Naive thymus-derived CD4-positive, alpha-beta T cell (primary cell): ENCODE measurements around the gene CNTN5. TPM values are rescaled to one million over a fixed set of nuclear protein-coding genes. Genes with fewer than 3 reads are reported as not detected.

Experiments
- ATAC-seq: fragments of 150-1000 bp; cut with Tn5 transposase; 2 replicates; pipeline ENCODE4 v1.10.0; 2021; ENCODE audit warnings: mild to moderate bottlenecking, moderate library complexity
- CTCF ChIA-PET: fragments of 350-600 bp; sonication (Branson Sonifier 250); formaldehyde crosslinking; loops from one replicate; lab custom pipeline; 2021; ENCODE audit warnings: antibody characterized with exemption; lab: Charles Lee
- POLR2A ChIA-PET: fragments of 350-600 bp; sonication (Branson Sonifier 250); formaldehyde crosslinking; loops from one replicate; lab custom pipeline; 2021; ENCODE audit warnings: antibody characterized with exemption, inconsistent platforms; lab: Charles Lee
- DNase-seq, 9 donors: peaks; one replicate each; pipeline versions ENCODE4 v3.0.0 to v3.0.0-alpha.2; 2020 to 2022; ENCODE audit warnings: mixed read lengths in 1 of 9
- H3K27ac ChIP-seq: one replicate; pipeline ENCODE4 v1.7.0; 2013; ENCODE audit warnings: mild to moderate bottlenecking, low read depth, low read length, moderate library complexity
- H3K27me3 ChIP-seq, 2 donors: one replicate each; pipeline ENCODE4 v1.7.0; 2013; ENCODE audit warnings: low read length in 2 of 2, mild to moderate bottlenecking in 2 of 2, moderate library complexity in 2 of 2; ENCODE audit not compliant: control insufficient read depth in 2 of 2, insufficient read depth in 2 of 2
- H3K36me3 ChIP-seq, 3 experiments: 1 replicate in 2 of 3; 2 replicates in 1 of 3; pipeline ENCODE4 v1.7.0; 2013; ENCODE audit warnings: low read length in 3 of 3, mild to moderate bottlenecking in 3 of 3, moderate library complexity in 1 of 3; ENCODE audit not compliant: insufficient read depth in 3 of 3, control insufficient read depth in 2 of 3
- H3K4me1 ChIP-seq, 2 donors: one replicate each; pipeline ENCODE4 v1.7.0; 2013; ENCODE audit warnings: low read length in 2 of 2, mild to moderate bottlenecking in 2 of 2, moderate library complexity in 1 of 2; ENCODE audit not compliant: control insufficient read depth in 2 of 2, insufficient read depth in 2 of 2
- H3K4me3 ChIP-seq: 2 replicates; pipeline ENCODE4 v1.7.0; 2013; ENCODE audit warnings: mild to moderate bottlenecking, low read length
- H3K9me3 ChIP-seq, 3 experiments: 1 replicate in 2 of 3; 2 replicates in 1 of 3; pipeline ENCODE4 v1.7.0; 2013; ENCODE audit warnings: low read length in 3 of 3; ENCODE audit not compliant: control insufficient read depth in 2 of 3
- H3K27ac Mint-ChIP-seq, 9 donors: one replicate each; pipeline ENCODE4 v1.8.0; 2020 to 2022; ENCODE audit warnings: mixed read lengths in 9 of 9, mild to moderate bottlenecking in 8 of 9, moderate library complexity in 5 of 9, inconsistent platforms in 2 of 9
- H3K27me3 Mint-ChIP-seq, 5 donors: one replicate each; pipeline ENCODE4 v1.8.0; 2021 to 2022; ENCODE audit warnings: mixed read lengths in 5 of 5, mild to moderate bottlenecking in 1 of 5
- H3K36me3 Mint-ChIP-seq, 5 donors: one replicate each; pipeline ENCODE4 v1.8.0; 2020 to 2022; ENCODE audit warnings: mixed read lengths in 5 of 5, mild to moderate bottlenecking in 3 of 5, inconsistent platforms in 1 of 5
- H3K4me1 Mint-ChIP-seq, 7 donors: one replicate each; pipeline ENCODE4 v1.8.0; 2020 to 2022; ENCODE audit warnings: mixed read lengths in 7 of 7, mild to moderate bottlenecking in 3 of 7, inconsistent platforms in 1 of 7
- H3K4me3 Mint-ChIP-seq, 10 donors: one replicate each; pipeline ENCODE4 v1.8.0; 2020 to 2022; ENCODE audit warnings: mild to moderate bottlenecking in 10 of 10, mixed read lengths in 10 of 10, moderate library complexity in 6 of 10, inconsistent platforms in 2 of 10
- H3K9me3 Mint-ChIP-seq, 11 donors: one replicate each; pipeline ENCODE4 v1.8.0; 2020 to 2022; ENCODE audit warnings: mixed read lengths in 11 of 11, mild to moderate bottlenecking in 4 of 11, inconsistent platforms in 1 of 11, moderate library complexity in 1 of 11
- intact Hi-C, 2 donors: fragments of 100-400 bp; cut with micrococcal nuclease; formaldehyde crosslinking; loops; one replicate each; pipeline ENCODE4 v1.15.1; 2023
- polyA plus RNA-seq, 2 donors: library from polyadenylated mRNA; unstranded; fragments of 300-500 nt; fragmentation: Illumina TruSeq; gene quantifications; one replicate each; pipeline ENCODE4 v1.2.3, GENCODE V29; 2021
- total RNA-seq, 6 experiments: library from RNA in 5 of 6; stranded (reverse) in 5 of 6; gene quantifications; 1 replicate in 5 of 6; 2 replicates in 1 of 6; pipeline ENCODE4 v1.2.3 and lab custom pipeline; 2021 to 2026

CNTN5 gene
- total and polyA plus RNA-seq, 7 experiments from 2014 or later = not detected

GRCh38 chr11:99188221-99188620 lies 167.5 kb downstream of the CNTN5 start:
- Mint-ChIP-seq H3K27me3 (no peaks in the 10 kb centered on the region), H3K4me1 (no peaks in the 10 kb centered on the region), H3K4me3 (no peak overlapping the region), H3K36me3 (no peaks in the 10 kb centered on the region), H3K9me3 (peaks cover 0 to 26% (median 6%) of the 10 kb centered on the region in 11 donors), H3K27ac (no peak overlapping the region)
- H3K4me1 ChIP-seq = no peaks in the 10 kb centered on the region
- H3K9me3 ChIP-seq = peaks cover 0 to 4% (median 0%) of the 10 kb centered on the region in 3 experiments
- DNase-seq (no peak), ATAC-seq (no peak)
- H3K27me3 ChIP-seq = no peaks in the 10 kb centered on the region
- intact Hi-C loops = no loop called here
- POLR2A ChIA-PET = no interaction called here
- CTCF ChIA-PET = no interaction called here
- no peak overlapping the region for H3K4me3 ChIP-seq
- no peaks in the 10 kb centered on the region for H3K36me3 ChIP-seq
- H3K27ac ChIP-seq = no peak overlapping the region

GRCh38 chr11:99192716-99193115 lies 172.0 kb downstream of the CNTN5 start:
- Histone ChIP-seq H3K36me3 (no peaks in the 10 kb centered on the region), H3K9me3 (no peaks in the 10 kb centered on the region), H3K4me3 (no peak overlapping the region), H3K27ac (no peak overlapping the region), H3K4me1 (no peaks in the 10 kb centered on the region), H3K27me3 (no peaks in the 10 kb centered on the region)
- H3K27me3 Mint-ChIP-seq = no peaks in the 10 kb centered on the region
- intact Hi-C loops = no loop called here
- H3K36me3 Mint-ChIP-seq = no peaks in the 10 kb centered on the region
- DNase-seq (no peak), ATAC-seq (no peak)
- no peak overlapping the region for H3K4me3 Mint-ChIP-seq
- H3K4me1 Mint-ChIP-seq = no peaks in the 10 kb centered on the region
- peaks cover 0 to 14% (median 3%) of the 10 kb centered on the region in 11 donors for H3K9me3 Mint-ChIP-seq
- POLR2A ChIA-PET = no interaction called here
- CTCF ChIA-PET = no interaction called here
- no peak overlapping the region for H3K27ac Mint-ChIP-seq

GRCh38 chr11:99197477-99197876 lies 176.7 kb downstream of the CNTN5 start:
- Mint-ChIP-seq H3K36me3 (no peaks in the 10 kb centered on the region), H3K27me3 (no peaks in the 10 kb centered on the region), H3K4me3 (no peak overlapping the region), H3K4me1 (no peaks in the 10 kb centered on the region), H3K27ac (no peak overlapping the region), H3K9me3 (peaks cover 0 to 13% (median 4%) of the 10 kb centered on the region in 11 donors)
- ChIA-PET POLR2A (no interaction called here), CTCF (no interaction called here)
- Histone ChIP-seq H3K27ac (no peak overlapping the region), H3K4me1 (no peaks in the 10 kb centered on the region), H3K9me3 (no peaks in the 10 kb centered on the region), H3K36me3 (no peaks in the 10 kb centered on the region), H3K27me3 (no peaks in the 10 kb centered on the region), H3K4me3 (no peak overlapping the region)
- ATAC-seq = no peak
- intact Hi-C loops = no loop called here
- DNase-seq = no peak

GRCh38 chr11:99198215-99198614 lies 177.5 kb downstream of the CNTN5 start:
- Histone ChIP-seq H3K4me1 (no peaks in the 10 kb centered on the region), H3K27me3 (no peaks in the 10 kb centered on the region), H3K36me3 (no peaks in the 10 kb centered on the region), H3K4me3 (no peak overlapping the region), H3K9me3 (no peaks in the 10 kb centered on the region), H3K27ac (no peak overlapping the region)
- Mint-ChIP-seq H3K27ac (no peak overlapping the region), H3K36me3 (no peaks in the 10 kb centered on the region), H3K4me3 (no peak overlapping the region), H3K27me3 (no peaks in the 10 kb centered on the region), H3K4me1 (no peaks in the 10 kb centered on the region), H3K9me3 (peaks cover 0 to 19% (median 4%) of the 10 kb centered on the region in 11 donors)
- DNase-seq (no peak), ATAC-seq (no peak)
- intact Hi-C loops = no loop called here
- ChIA-PET POLR2A (no interaction called here), CTCF (no interaction called here)

GRCh38 chr11:99199341-99199740 lies 178.6 kb downstream of the CNTN5 start:
- Histone ChIP-seq H3K4me1 (no peaks in the 10 kb centered on the region), H3K36me3 (no peaks in the 10 kb centered on the region), H3K4me3 (no peak overlapping the region), H3K9me3 (no peaks in the 10 kb centered on the region), H3K27ac (no peak overlapping the region), H3K27me3 (no peaks in the 10 kb centered on the region)
- Mint-ChIP-seq H3K4me3 (no peak overlapping the region), H3K36me3 (no peaks in the 10 kb centered on the region), H3K27ac (no peak overlapping the region), H3K4me1 (no peaks in the 10 kb centered on the region), H3K27me3 (no peaks in the 10 kb centered on the region), H3K9me3 (peaks cover 0 to 21% (median 4%) of the 10 kb centered on the region in 11 donors)
- ATAC-seq (no peak), DNase-seq (no peak)
- POLR2A ChIA-PET = no interaction called here
- intact Hi-C loops = no loop called here
- CTCF ChIA-PET = no interaction called here

- ATAC-seq = no peak
- H3K36me3 ChIP-seq = no peaks in the 10 kb centered on the region
- no peaks in the 10 kb centered on the region for H3K27me3 ChIP-seq
- no peaks in the 10 kb centered on the region for H3K9me3 ChIP-seq
- no peaks in the 10 kb centered on the region for H3K36me3 Mint-ChIP-seq
- no peaks in the 10 kb centered on the region for H3K4me1 ChIP-seq
- ChIA-PET CTCF (no interaction called here), POLR2A (no interaction called here)
- intact Hi-C loops = no loop called here
- H3K27ac ChIP-seq = no peak overlapping the region
- no peak overlapping the region for H3K4me3 ChIP-seq
- no peaks in the 10 kb centered on the region for H3K4me1 Mint-ChIP-seq
- H3K9me3 Mint-ChIP-seq = peaks cover 0 to 24% (median 4%) of the 10 kb centered on the region in 11 donors
- no peaks in the 10 kb centered on the region for H3K27me3 Mint-ChIP-seq
- DNase-seq = no peak
- H3K4me3 Mint-ChIP-seq = no peak overlapping the region
- no peak overlapping the region for H3K27ac Mint-ChIP-seq
Measured at GRCh38 chr11:99200720-99201119, 180.0 kb downstream of the CNTN5 start.

GRCh38 chr11:99208813-99209212 lies 188.1 kb downstream of the CNTN5 start:
- Histone ChIP-seq H3K9me3 (no peaks in the 10 kb centered on the region), H3K36me3 (no peaks in the 10 kb centered on the region), H3K27ac (no peak overlapping the region), H3K27me3 (no peaks in the 10 kb centered on the region), H3K4me3 (no peak overlapping the region), H3K4me1 (no peaks in the 10 kb centered on the region)
- DNase-seq (no peak), ATAC-seq (no peak)
- Mint-ChIP-seq H3K36me3 (no peaks in the 10 kb centered on the region), H3K4me1 (no peaks in the 10 kb centered on the region), H3K9me3 (peaks cover 0 to 11% (median 2%) of the 10 kb centered on the region in 11 donors), H3K27ac (no peak overlapping the region), H3K4me3 (no peak overlapping the region), H3K27me3 (no peaks in the 10 kb centered on the region)
- intact Hi-C loops = no loop called here
- ChIA-PET CTCF (no interaction called here), POLR2A (no interaction called here)
